ENCODE results near the gene SUCLG2. TPM values are rescaled to one million over a fixed set of nuclear protein-coding genes. Genes with fewer than 3 reads are reported as not detected.

SUCLG2 gene
- total RNA-seq, 1 experiment from 2014 or later: 59.4 TPM

GRCh38 chr3:67559029-67559605, 95.3 kb downstream of the SUCLG2 start:
- no peaks in the 10 kb centered on the region for H3K9me2 ChIP-seq (ENCODE audit: insufficient read depth)
- H4K20me1 ChIP-seq (ENCODE audit: insufficient read depth): no peaks in the 10 kb centered on the region
- BruUV-seq (replicated peaks): no TSS peak
- intact Hi-C loops (cut with micrococcal nuclease; ENCODE audit: unreplicated experiment): no loop called here
- H2AFZ ChIP-seq: no peak overlapping the region
- no peak for TF ChIP-seq CTCF (conservative IDR thresholded peaks at IDR 0.05)
- TF ChIP-seq EZH2 (IDR thresholded peaks at IDR 0.05; ENCODE audit: low read depth): no peak
- H3K79me2 ChIP-seq (ENCODE audit: low read depth): no peaks in the 10 kb centered on the region
- H3K9me3 ChIP-seq (ENCODE audit: insufficient read depth, low read depth): no peaks in the 10 kb centered on the region
- no peaks in the 10 kb centered on the region for H3K4me1 ChIP-seq (replicated peaks; ENCODE audit: insufficient read depth)
- no peak overlapping the region for H3K27ac ChIP-seq
- no peaks in the 10 kb centered on the region for H3K27me3 ChIP-seq (ENCODE audit: insufficient read depth, low read depth)
- CTCF ChIA-PET: no interaction called here
- no peak overlapping the region for H3K4me3 ChIP-seq
- H3K36me3 ChIP-seq (ENCODE audit: low read depth): no peaks in the 10 kb centered on the region
- POLR2A ChIA-PET (ENCODE audit: unreplicated experiment): interaction anchor here (0.6 kb wide), 1 partner anchor 1530 kb away, joined by 5 read pairs; no protein-coding TSS in a partner anchor
- no peaks in the 10 kb centered on the region for H3F3A ChIP-seq (ENCODE audit: insufficient read depth, low read depth)
- DNase-seq: no peak
- no peak overlapping the region for H3K4me2 ChIP-seq

GRCh38 chr3:67558426-67558825, 96.0 kb downstream of the SUCLG2 start:
- H3K4me3 ChIP-seq: no peak overlapping the region
- no peak for DNase-seq
- intact Hi-C loops (cut with micrococcal nuclease; ENCODE audit: unreplicated experiment): no loop called here
- H3K4me1 ChIP-seq (replicated peaks; ENCODE audit: insufficient read depth): no peaks in the 10 kb centered on the region
- no peaks in the 10 kb centered on the region for H4K20me1 ChIP-seq (ENCODE audit: insufficient read depth)
- H3K27ac ChIP-seq: no peak overlapping the region
- no peaks in the 10 kb centered on the region for H3K9me3 ChIP-seq (ENCODE audit: insufficient read depth, low read depth)
- TF ChIP-seq CTCF (conservative IDR thresholded peaks at IDR 0.05) (no peak), EZH2 (IDR thresholded peaks at IDR 0.05; ENCODE audit: low read depth) (no peak)
- H3K9me2 ChIP-seq (ENCODE audit: insufficient read depth): no peaks in the 10 kb centered on the region
- no peak overlapping the region for H2AFZ ChIP-seq
- no peaks in the 10 kb centered on the region for H3F3A ChIP-seq (ENCODE audit: insufficient read depth, low read depth)
- no peaks in the 10 kb centered on the region for H3K79me2 ChIP-seq (ENCODE audit: low read depth)
- CTCF ChIA-PET: no interaction called here
- H3K27me3 ChIP-seq (ENCODE audit: insufficient read depth, low read depth): no peaks in the 10 kb centered on the region
- BruUV-seq (replicated peaks): no TSS peak
- H3K4me2 ChIP-seq: no peak overlapping the region
- no peaks in the 10 kb centered on the region for H3K36me3 ChIP-seq (ENCODE audit: low read depth)
- POLR2A ChIA-PET (ENCODE audit: unreplicated experiment): interaction anchor here (0.6 kb wide), 1 partner anchor 1531 kb away, joined by 5 read pairs; no protein-coding TSS in a partner anchor

- Histone ChIP-seq H3K9me2 (ENCODE audit: insufficient read depth) (no peaks in the 10 kb centered on the region), H2AFZ (no peak overlapping the region), H3K4me3 (no peak overlapping the region), H3F3A (ENCODE audit: insufficient read depth, low read depth) (no peaks in the 10 kb centered on the region), H4K20me1 (ENCODE audit: insufficient read depth) (no peaks in the 10 kb centered on the region), H3K27ac (no peak overlapping the region), H3K27me3 (ENCODE audit: insufficient read depth, low read depth) (no peaks in the 10 kb centered on the region), H3K4me1 (replicated peaks; ENCODE audit: insufficient read depth) (no peaks in the 10 kb centered on the region), H3K9me3 (ENCODE audit: insufficient read depth, low read depth) (no peaks in the 10 kb centered on the region), H3K4me2 (no peak overlapping the region), H3K36me3 (ENCODE audit: low read depth) (no peaks in the 10 kb centered on the region), H3K79me2 (ENCODE audit: low read depth) (no peaks in the 10 kb centered on the region)
- TF ChIP-seq EZH2 (IDR thresholded peaks at IDR 0.05; ENCODE audit: low read depth) (no peak), CTCF (conservative IDR thresholded peaks at IDR 0.05) (no peak)
- no peak for DNase-seq
- BruUV-seq (replicated peaks): no TSS peak
- ChIA-PET CTCF (no interaction called here), POLR2A (ENCODE audit: unreplicated experiment) (no interaction called here)
- intact Hi-C loops (cut with micrococcal nuclease; ENCODE audit: unreplicated experiment): no loop called here
Measured at GRCh38 chr3:67557848-67558355, 96.5 kb downstream of the SUCLG2 start.
